Measurements from ENCODE around the gene MUC13.

MUC13 gene

GRCh38 chr3:124859025-124859424 is 75.5 kb downstream of the MUC13 start:
- H3K4me3 ChIP-seq (ENCODE audit: low read depth, low read length) = no peak overlapping the region
- DNase-seq (ENCODE audit: low read depth) = peak; percentile 90
- no peak for TF ChIP-seq CTCF (conservative IDR thresholded peaks at IDR 0.05; ENCODE audit: low read depth, low read length)

- H3K4me3 ChIP-seq (ENCODE audit: low read depth, low read length) = no peak overlapping the region
- DNase-seq (ENCODE audit: low read depth) = peak; percentile 73
- no peak for TF ChIP-seq CTCF (conservative IDR thresholded peaks at IDR 0.05; ENCODE audit: low read depth, low read length)
Observed at GRCh38 chr3:124858275-124858674, 76.3 kb downstream of the MUC13 start.

DNA sequence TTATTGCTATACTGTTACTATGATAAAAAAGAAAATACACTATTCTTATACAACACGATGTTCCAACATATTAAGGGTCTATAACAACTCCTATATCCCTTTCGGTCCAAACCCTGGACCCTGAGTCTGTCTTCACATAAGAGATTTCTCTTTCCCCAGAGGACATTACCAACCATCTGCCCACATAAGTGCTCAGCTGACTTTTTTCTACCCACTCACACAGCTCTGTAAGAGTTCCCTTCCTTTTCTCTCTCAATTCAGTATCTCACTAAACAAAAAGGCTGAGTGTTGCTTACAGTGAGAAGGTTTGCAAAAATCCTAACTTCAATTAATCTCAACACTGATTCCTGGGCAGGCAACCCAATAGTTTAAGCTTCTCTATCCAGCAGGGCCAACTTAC is 77.9 kb downstream of the MUC13 start:
- no peak for DNase-seq (ENCODE audit: low read depth)
- no peak overlapping the region for H3K4me3 ChIP-seq (ENCODE audit: low read depth, low read length)
- no peak for TF ChIP-seq CTCF (conservative IDR thresholded peaks at IDR 0.05; ENCODE audit: low read depth, low read length)

Measured in choroid plexus epithelial cell (primary cell).